Measurements from ENCODE around the gene FASTKD2. TPM values are rescaled to one million over a fixed set of nuclear protein-coding genes. Genes with fewer than 3 reads are reported as not detected.

FASTKD2 gene
- 28.3 and 28.6 TPM in 2 replicates for total RNA-seq
- long read RNA-seq, transcript FASTKD2-202 (12 exons, 2,586 nt): minor isoform, 132 of 410 reads
- long read RNA-seq, transcript FASTKD2-201 (12 exons, 3,188 nt): major isoform, 217 of 410 reads
- long read RNA-seq, transcript FASTKD2-203 (12 exons, 2,344 nt): minor isoform, 8 of 410 reads
- long read RNA-seq, partial matches to known transcripts: 26 of 410 reads
- long read RNA-seq, other reads (novel, unspliced or antisense): 27 of 410 reads

- Mint-ChIP-seq H3K4me1 (ENCODE audit: low read depth) (peaks cover 4% of the 10 kb centered on the region), H3K27ac (peak within 1 kb of the TSS; percentile 98), H3K36me3 (ENCODE audit: insufficient read depth) (peaks cover 12% of the 10 kb centered on the region), H3K4me3 (ENCODE audit: low read depth) (peak within 1 kb of the TSS; percentile 94), H3K9me3 (ENCODE audit: low read depth) (no peaks in the 10 kb centered on the region), H3K27me3 (no peaks in the 10 kb centered on the region)
- DNase-seq (ENCODE audit: low spot score, unreplicated experiment): peak; percentile 55
- TF ChIP-seq CTCF (IDR thresholded peaks at IDR 0.05; ENCODE audit: unreplicated experiment): no peak
Observed at GRCh38 chr2:206765242-206766056, at the start of gene FASTKD2, which contains the start of gene MDH1B. FASTKD2 (plus strand) TSS chr2:206765606; CDS start chr2:206766694, 1,088 bp downstream. MDH1B (minus strand) TSS chr2:206765328; CDS start chr2:206765271, 57 bp downstream.

- TF ChIP-seq CTCF (IDR thresholded peaks at IDR 0.05; ENCODE audit: unreplicated experiment): no peak
- no peak overlapping the region for H3K27ac Mint-ChIP-seq
- H3K4me1 Mint-ChIP-seq (ENCODE audit: low read depth): no peaks in the 10 kb centered on the region
- no peak overlapping the region for H3K4me3 Mint-ChIP-seq (ENCODE audit: low read depth)
- no peaks in the 10 kb centered on the region for H3K36me3 Mint-ChIP-seq (ENCODE audit: insufficient read depth)
- H3K9me3 Mint-ChIP-seq (ENCODE audit: low read depth): peaks cover 4% of the 10 kb centered on the region
- DNase-seq (ENCODE audit: low spot score, unreplicated experiment): no peak
- H3K27me3 Mint-ChIP-seq: peaks cover 32% of the 10 kb centered on the region
Observed at GRCh38 chr2:206716623-206717022, 48.8 kb upstream of the FASTKD2 start.

- Mint-ChIP-seq H3K4me3 (ENCODE audit: low read depth) (no peak within 1 kb of the TSS), H3K4me1 (ENCODE audit: low read depth) (no peaks in the 10 kb centered on the region), H3K36me3 (ENCODE audit: insufficient read depth) (no peaks in the 10 kb centered on the region), H3K27me3 (peaks cover 28% of the 10 kb centered on the region), H3K27ac (no peak within 1 kb of the TSS), H3K9me3 (ENCODE audit: low read depth) (peaks cover 4% of the 10 kb centered on the region)
- DNase-seq (ENCODE audit: low spot score, unreplicated experiment): no peak
- no peak for TF ChIP-seq CTCF (IDR thresholded peaks at IDR 0.05; ENCODE audit: unreplicated experiment)
Observed at GRCh38 chr2:206718296-206718695, 47.1 kb upstream of the FASTKD2 start, which contains the start of gene DYTN. DYTN (minus strand) TSS chr2:206718396; CDS start chr2:206718279, 117 bp downstream.

GRCh38 chr2:206721256-206721920 is 44.0 kb upstream of the FASTKD2 start:
- H3K27me3 Mint-ChIP-seq: peaks cover 15% of the 10 kb centered on the region
- H3K36me3 Mint-ChIP-seq (ENCODE audit: insufficient read depth): no peaks in the 10 kb centered on the region
- DNase-seq (ENCODE audit: low spot score, unreplicated experiment): no peak
- no peak overlapping the region for H3K27ac Mint-ChIP-seq
- no peak overlapping the region for H3K4me3 Mint-ChIP-seq (ENCODE audit: low read depth)
- H3K9me3 Mint-ChIP-seq (ENCODE audit: low read depth): peaks cover 4% of the 10 kb centered on the region
- TF ChIP-seq CTCF (IDR thresholded peaks at IDR 0.05; ENCODE audit: unreplicated experiment): no peak
- no peaks in the 10 kb centered on the region for H3K4me1 Mint-ChIP-seq (ENCODE audit: low read depth)

GRCh38 chr2:206723288-206723687 is 42.1 kb upstream of the FASTKD2 start:
- no peaks in the 10 kb centered on the region for H3K4me1 Mint-ChIP-seq (ENCODE audit: low read depth)
- no peak overlapping the region for H3K27ac Mint-ChIP-seq
- peaks cover 17% of the 10 kb centered on the region for H3K27me3 Mint-ChIP-seq
- no peak for DNase-seq (ENCODE audit: low spot score, unreplicated experiment)
- no peak overlapping the region for H3K4me3 Mint-ChIP-seq (ENCODE audit: low read depth)
- no peak for TF ChIP-seq CTCF (IDR thresholded peaks at IDR 0.05; ENCODE audit: unreplicated experiment)
- no peaks in the 10 kb centered on the region for H3K36me3 Mint-ChIP-seq (ENCODE audit: insufficient read depth)
- peaks cover 4% of the 10 kb centered on the region for H3K9me3 Mint-ChIP-seq (ENCODE audit: low read depth)

Data from progenitor cell of endocrine pancreas (in vitro differentiated cells).